HG03196 (cell line): Measurements from ENCODE around the gene PPM1H.
"Not testable (repeated sequence)": the region's sequence is repeated elsewhere in the genome, so short reads cannot be mapped to it uniquely, and the experiment has no call there.

ENCODE experiments used
- ATAC-seq: cut with Tn5 transposase; IDR thresholded peaks from one replicate; pipeline ENCODE4 v1.9.1; 2021; ENCODE audit not compliant: unreplicated experiment

The PPM1H gene

DNA sequence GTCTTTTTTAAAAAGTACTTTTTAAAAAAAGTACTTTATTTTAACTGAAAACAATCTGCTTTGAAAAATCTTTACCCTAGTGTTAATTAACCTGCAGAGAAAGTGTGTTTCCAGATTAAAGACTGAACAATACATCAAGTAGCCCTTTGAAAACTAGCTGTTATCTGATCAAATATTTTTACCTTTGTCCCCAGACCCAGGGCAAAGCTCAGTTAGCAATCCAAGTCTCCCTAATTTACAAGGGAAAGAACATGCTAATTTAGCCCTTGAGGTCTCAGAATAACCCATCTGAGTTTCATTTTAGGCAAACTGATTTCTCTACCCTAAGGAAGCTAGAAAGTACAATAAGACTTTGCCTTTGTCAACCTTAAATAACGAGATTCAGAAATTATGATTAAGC lies 91.2 kb downstream of the PPM1H start:
- ATAC-seq = no peak

DNA sequence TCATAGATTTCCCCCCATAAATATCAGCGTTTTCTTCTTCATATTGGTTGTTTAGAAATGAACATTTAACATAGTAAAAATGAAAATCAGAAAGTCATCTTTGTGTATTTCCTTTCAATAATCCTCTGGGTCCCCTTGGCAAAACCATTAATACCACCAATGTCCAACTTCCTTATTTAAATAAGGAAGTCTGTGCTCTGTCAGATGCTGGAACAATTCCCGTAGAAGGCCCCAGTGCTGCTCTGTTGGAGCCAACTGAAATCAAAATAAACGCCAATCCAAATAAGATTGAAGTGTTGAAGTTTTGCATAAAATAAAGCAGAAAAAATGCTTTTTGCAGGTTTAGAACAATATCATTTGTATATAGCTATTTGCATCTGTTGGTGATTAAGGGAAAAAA lies 93.1 kb downstream of the PPM1H start:
- no peak for ATAC-seq

DNA sequence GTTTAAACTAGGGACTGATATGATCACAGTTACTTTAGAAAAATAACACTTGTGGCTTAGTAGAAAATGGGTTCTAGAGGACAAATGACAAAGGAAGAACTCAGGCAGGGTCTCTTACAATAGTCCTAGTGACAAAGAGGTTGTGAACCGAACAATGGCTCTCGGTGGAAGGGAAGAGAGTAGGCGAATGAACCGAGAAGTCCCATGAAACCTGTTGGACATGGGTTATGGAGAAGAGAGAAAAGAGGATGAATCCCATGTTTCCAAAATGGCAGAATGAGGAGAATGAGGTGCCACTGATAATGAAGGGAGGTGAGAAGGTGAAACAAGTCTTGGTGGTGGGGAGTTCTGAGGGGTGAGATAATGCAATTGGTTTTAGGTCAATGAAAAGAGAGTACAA lies 94.1 kb downstream of the PPM1H start:
- ATAC-seq = no peak

DNA sequence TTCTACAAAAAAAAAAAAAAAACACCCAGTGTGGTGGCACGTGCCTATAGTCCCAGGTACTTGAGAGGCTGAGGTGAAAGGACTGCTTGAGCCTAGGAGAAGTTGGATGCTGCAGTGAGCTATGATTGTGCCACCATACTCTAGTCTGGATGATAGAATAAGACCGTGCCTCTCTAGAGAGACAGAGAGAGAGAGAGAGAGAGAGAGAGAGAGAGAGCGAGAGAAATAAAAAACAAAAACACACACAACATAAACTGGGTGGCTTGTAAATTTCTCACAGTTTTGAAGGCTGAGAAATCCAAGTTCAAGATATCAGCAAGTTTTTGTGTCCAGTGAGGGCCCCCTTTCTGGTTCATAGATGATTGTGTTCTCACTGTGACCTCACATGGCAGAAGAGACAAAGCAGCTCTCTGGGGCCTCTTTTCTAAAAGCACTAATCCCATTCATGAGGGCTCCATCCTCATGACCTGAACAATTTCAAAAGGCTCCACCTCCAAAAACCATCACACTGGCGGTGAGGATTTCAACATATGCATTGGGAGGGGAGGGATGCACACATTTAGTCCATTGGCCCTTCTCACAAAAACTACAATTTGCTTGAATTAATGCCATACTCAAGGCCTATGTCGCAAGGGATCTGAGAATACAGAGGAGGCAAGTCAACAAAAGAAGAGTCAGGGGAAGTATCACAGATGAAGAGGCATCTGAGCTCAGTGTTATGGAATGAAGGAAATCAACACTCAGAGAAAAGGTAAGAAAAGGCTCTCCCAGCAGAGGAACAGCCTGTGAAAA lies 94.9 kb downstream of the PPM1H start:
- ATAC-seq = no peak

DNA sequence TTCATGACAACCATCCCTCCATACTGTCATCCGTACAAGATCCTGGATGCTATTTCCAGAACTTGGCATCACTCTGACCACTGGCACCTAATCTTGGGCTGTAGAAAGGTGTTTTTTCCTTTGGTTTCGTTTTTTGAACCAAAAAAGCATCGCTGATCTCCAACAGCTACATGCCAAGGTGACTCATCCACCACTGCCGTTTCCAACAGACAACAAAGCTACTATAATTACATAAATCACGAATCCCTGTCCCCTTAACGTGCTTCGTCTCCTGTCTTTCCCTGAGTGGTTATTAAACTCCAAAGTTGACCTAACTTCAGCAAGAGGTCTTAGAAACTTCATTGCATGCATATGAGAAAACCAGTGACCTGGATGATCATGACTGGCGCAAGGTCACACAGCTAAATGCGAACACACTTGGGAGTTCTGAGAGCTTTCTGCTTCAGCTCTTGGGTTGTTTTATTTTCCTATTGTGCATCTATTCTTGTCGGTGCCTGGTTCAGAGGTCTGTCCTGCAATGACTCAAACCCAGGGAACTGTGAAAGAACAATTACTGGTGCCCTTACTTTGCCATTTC lies 99.9 kb downstream of the PPM1H start:
- ATAC-seq = peak; percentile 59

DNA sequence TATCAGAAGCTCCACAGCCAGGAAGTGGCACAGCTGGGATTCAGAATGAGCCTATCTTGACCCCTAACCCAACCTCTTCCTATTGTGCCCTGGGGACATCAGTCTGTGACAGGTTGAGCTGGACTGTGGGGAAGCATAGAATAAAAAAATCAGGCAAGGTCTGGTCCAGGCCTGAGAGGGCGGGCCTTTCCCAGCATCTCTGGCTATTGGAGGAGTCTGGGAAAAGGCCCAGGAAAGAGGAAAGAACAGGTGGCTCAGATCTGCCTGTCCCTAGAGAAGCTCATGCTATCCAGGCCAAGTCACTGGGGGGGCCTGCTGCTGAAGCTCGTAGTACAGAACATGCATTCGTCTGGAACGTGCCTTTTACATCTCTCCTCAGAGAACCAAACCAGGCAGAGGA lies 100.5 kb downstream of the PPM1H start:
- no peak for ATAC-seq

DNA sequence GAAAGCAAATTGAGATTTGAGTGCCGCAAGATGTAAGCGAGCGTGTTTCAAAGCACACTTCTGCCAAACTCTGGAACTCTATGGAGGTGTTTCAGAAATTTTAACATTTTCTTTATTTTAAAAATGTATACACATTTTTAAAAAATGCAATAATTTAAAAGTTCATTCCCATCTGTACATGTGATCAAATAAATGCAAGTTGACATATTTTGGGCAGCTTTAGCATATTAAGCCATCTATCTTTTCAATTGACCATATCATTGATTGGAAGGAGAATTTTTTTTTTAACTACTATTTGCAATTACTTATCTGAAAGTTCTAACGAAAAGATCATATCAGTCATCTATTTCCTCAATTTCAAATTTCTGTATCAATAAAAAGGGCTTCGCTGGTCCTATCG lies 101.3 kb downstream of the PPM1H start:
- no peak for ATAC-seq

DNA sequence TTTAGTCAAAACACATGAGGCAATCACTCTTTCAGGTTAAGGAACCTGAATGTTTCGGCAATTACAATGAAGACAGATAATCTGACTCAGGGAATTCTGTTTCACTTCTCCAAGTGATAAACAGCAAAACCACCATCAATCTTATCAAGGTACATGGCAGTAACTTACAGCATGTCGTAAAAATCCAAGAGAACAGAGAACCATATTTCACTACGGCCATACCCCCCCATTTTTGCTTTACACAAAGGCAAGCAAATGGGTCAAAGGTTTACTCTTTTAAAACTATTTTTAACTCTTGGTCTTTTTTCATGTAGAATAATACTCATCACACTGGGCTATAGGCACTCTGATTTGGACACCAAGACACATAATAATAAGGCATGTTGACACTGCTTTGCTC lies 102.4 kb downstream of the PPM1H start:
- no peak for ATAC-seq

DNA sequence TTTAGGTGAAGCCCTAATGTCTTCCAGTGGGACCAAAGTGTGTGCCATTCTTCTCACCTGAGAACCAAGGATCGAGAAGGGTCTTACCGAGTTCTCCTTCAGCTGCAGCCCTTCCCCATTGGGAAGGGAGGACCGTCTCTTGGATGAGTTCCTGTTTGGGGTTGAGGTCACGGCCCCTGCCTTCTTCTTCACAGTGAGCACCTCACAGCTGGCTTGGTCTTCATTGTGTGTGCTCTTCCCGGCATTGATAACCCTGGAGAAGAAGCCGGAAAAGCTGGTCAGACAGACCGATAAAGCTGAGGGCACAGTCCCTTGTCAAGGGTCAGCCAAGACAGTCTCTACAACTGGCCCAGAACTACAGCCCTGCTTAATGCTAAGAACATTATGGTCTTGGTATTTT lies 102.9 kb downstream of the PPM1H start:
- ATAC-seq = no peak

DNA sequence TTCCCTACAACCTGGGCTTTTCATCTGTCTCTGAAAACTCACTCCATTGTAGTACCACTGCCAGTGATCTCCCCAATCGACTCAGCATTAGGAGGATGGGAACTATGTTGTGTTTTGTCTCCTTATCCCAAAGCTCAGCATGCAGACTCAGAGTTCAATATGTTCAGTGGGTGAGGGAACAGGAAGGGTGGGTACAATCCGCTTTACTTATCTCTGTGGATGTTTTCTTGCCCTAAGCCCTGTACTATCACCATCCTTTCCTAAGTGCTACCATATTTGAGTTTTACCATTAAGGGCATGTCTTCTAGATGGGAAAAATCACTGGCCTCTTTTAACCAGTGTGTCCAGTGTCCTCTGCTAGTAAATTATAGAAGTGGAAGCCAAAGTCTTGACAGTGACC lies 107.1 kb downstream of the PPM1H start:
- ATAC-seq = no peak

DNA sequence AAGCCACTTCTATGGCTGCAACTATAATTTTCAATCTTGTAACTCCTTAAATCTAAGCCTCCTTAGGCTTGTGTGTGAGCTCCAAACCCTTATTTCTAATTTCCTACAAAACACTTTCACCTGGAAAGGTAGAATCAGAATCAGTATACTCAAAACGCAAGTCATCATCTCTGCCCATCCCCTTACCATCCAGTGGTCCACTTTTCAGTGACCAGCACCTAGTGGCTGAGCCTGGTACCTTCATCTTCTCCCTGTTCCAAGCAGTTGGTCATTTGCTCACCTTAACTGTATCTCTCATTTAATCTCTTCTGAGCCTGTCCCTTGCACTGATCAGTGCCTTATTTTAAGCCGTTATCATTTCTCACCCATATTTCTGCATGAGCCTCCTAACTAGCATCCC lies 107.9 kb downstream of the PPM1H start:
- ATAC-seq = no peak

DNA sequence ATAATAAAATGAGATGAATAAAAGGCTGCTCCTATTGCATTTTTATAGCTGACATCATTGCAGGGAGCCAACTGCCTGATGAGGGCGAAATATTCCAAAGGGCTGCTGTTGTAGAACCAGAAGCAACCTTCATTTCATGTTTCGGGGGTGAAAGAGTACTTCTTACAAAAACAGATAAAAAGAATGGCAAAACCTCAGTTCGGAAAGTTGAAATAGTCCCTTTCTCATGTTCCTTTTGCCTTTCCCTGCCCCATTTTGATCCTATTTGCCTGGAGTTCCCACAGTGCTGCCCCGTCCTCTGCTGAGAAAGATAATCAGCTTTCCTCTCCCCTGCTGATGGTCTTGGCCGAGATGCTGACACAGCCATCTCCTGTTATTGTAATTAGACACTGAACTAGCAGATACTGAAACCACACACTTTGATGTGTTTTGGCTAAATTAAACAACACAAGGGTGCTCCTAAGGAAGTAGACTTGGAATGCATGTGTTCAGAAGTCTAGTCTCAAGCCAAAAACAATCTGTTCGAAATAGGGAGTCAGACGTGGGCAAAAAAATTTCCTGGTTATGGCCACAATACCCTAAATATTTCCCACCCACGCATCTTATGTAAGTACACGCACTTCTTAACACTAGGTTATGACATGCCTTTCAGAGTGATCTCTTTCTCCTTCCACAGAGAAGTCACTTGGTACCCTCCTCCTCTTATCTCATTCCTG lies 117.2 kb downstream of the PPM1H start:
- ATAC-seq = no peak

DNA sequence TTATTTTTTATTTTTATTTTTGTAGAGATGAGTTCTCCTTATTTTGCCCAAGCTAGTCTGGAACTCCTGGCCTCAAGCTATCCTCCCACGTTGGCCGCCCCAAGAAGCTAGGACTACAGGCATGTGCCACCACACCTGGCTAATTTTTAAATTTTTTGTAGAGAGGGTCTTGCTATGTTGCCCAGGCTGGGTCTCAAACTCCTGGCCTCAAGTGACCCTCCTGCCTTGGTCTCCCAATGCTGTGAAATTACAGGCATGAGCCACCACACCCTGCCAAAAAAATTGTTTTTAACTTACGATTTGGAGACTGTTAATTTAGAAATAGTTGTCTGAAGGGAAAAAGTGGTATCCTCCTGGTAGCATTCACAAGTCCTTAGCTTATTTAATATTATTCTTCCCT lies 120.7 kb downstream of the PPM1H start:
- no peak for ATAC-seq

DNA sequence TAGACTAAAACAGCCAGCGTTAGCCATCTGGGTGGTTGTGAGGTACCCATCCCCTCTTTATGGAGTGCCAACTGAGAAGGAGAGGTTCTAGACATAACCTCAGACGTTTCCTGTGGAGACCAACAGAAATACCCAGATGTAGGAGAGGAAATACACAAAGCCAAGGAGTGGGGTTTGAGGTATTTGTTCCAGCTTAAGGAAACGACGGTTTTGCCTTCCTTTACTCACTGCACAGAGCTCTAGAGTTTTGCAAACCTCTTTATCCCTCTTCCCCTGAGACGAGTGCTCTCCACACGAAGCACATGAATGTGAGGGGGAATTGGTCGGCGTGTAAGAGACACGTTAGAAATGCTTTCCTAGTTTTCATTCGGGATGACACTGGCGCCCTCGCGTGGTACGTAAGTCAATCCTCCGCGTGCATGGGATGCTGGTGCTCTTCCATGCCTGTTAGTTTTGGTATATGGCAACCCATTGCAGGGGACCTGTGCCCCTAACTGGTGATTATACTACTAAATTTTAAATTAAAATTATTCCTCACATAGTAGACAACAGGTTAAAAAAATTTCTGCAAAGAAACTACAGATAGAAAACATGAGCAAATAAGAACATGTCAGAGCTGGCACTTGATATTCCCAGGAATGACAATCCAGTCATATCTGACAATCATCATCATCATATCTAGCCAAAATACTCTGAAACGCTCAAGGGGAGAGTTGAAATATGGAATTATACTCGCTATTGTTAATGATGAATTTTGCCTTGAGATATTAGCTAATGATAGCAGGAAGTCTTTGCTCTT lies 121.7 kb downstream of the PPM1H start:
- ATAC-seq = no peak

DNA sequence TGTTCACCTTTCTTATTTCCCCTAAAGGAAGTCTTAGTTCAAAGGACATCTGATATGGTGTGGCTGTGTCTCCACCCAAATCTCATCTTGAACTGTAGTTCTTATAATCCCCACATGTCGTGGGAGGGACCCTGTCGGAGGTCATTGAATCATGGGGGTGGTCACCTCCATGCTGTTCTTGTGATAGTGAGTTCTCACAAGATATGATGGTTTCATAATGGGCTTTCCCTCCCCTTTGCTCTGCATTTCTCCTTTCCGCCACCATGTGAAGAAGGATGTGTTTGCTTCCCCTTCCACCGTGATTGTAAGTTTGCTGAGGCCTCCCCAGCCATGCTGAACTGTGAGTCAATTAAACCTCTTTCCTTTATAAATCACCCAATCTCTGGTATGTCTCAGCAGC lies 123.5 kb downstream of the PPM1H start:
- ATAC-seq = not testable (repeated sequence)

DNA sequence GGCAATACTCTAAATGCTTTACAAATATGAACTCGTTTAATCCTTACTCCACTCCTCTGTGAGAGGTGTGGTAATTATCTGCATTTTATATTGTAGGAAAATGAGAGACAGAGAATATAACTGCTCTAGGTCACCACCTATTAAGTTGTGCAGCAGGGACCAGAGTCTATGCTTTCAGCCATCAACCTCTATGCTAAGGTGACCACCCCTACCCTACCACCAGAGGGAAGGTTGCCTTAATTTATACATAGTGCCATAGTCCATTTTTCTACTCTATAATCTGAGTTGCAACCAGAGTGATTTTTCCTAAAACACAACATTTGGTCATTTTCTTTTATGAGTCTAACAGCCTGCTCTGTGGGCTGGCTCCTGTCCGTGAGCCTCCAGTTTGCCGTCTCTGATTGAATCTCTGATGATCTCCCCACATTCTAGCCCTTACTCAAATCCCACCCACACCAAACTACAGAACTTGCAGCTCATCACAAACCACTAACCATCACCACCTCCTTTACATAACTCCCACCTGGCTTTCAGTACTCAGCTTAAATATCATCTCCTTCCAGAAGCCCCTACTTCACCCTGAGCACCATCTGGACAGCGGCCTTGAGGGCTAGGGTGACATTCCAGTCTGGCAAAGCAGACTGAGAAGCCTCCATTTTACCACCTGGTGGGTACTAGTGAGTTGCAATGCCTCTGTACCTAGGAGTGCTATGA lies 126.6 kb downstream of the PPM1H start:
- no peak for ATAC-seq

DNA sequence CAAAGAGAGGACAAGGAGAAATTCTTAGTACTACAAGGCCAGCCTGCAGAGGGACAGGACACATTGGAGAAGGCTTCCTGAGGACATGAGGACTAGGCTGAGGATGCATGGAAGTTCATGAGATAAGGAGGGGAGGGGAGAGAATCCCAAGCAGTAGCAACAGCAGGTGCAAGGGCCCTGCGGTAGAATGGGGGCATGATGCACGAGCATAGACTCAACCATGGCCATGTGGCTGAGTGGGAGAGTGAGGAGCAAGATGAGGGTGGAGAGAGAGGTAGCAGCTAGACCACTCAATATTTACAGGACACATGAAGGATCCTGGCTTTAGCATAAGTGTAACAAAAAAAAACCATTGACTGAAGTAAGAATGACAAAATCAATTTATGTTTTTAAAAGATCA lies 128.1 kb downstream of the PPM1H start:
- no peak for ATAC-seq

DNA sequence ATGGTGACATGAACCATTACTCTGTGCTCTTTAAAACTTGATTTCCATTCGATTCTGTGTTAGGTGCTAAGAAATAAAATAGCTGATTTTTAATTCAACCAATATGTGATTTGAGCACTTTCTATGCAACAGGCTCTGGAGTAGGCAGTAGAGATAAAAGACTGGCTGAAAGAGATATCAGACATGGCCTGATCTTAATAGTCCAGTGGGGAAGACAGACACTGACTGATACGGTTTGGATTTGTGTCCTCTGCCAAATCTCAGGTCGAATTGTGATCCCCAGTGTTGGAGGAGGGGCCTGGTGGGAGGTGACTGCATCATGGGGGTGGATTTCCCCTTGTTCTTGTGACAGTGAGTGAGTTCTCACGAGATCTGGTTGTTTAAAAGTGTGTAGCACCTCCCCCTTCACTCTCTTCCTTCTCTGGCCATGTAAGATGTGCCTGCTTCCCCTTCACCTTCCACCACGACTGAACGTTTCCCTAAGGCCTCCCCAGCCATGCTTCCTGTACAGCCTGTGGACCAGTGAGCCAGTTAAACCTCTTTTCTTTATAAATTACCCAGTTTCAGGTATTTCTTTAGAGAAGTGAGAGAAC lies 128.6 kb downstream of the PPM1H start:
- no peak for ATAC-seq

DNA sequence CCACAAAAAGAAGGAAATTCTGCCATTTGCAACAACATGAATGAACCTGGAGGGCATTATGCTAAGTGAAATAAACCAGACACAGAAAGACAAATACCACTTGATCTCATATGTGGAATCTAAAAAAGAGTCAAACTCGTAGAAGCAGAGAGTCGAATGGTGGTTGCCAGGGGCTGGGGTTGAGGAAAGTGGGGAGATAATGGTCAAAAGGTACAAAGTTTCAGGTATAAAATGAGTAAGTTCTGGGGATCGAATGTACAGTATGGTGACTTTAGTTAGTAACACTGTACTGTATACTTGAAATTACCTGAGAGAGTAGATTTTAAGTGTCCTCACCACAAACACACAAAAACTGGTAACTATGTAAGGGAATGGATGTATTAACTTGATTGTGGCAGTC lies 129.4 kb downstream of the PPM1H start:
- no peak for ATAC-seq

DNA sequence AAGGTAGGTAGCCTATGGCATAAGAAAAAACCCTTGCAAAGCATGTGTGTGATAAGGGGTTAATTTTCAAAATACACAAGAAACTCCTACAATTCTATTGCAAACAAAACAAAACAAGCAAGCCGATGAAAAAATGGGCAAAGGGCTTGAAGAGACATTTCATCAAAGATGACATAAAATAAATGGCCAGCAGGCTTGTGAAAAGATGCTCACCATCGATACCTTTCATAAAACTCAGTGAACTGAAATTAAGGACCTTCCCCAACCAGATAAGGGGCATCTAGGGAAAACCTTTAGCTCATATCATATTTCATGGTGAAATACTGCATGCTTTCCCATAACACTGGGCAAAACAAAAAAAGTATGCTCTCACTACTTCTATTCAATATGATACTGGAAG lies 131.2 kb downstream of the PPM1H start:
- ATAC-seq = no peak

DNA sequence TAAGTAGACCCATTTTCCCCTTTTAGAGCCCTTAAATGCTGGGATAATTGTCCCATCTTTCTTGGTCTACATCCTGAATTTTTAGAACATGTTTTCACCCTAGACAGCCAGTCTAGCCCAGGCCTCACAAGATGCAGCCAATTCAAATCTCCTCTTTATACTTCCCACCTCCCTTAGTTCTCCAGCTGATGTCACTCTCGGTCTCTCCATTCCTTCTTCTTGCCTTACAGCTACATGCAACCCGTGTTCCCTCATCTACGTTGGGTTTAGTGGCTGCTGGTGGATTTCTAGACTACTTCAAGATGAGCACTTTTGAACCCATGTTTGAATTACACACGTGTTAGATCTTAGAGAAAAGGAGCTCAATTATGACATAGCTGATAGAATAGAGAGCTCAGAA lies 132.0 kb downstream of the PPM1H start:
- ATAC-seq = no peak
